Stimulated activated CD4-positive, alpha-beta T cell treated with anti-CD3 and anti-CD28 coated beads, Interleukin-4, amount 100 ng/mL, for 24 hours (primary cell): ENCODE results near the gene RHOBTB3.
"Not testable (repeated sequence)": the region's sequence is repeated elsewhere in the genome, so short reads cannot be mapped to it uniquely, and the experiment has no call there.

Source experiments
- DNase-seq: peaks from one replicate; pipeline ENCODE4 v3.0.0-alpha.2; 2020

RHOBTB3 gene

GRCh38 chr5:95730730-95731570 is at the start of gene RHOBTB3:
TSS of gene RHOBTB3 (plus strand) at chr5:95731336. CDS start at chr5:95731683, 347 bp downstream.
- DNase-seq, result peak; percentile 22

- no peak for DNase-seq
These were observed 48.2 kb upstream of the RHOBTB3 start, which contains the start of gene SPATA9 for GRCh38 chr5:95682891-95683290. TSS of gene SPATA9 (minus strand) at chr5:95682991. CDS start at chr5:95682854, 137 bp downstream.

- no peak for DNase-seq
These were observed 46.8 kb upstream of the RHOBTB3 start for GRCh38 chr5:95684361-95684760.

- DNase-seq, result no peak
These were observed 44.5 kb upstream of the RHOBTB3 start for GRCh38 chr5:95686651-95687050.

GRCh38 chr5:95689680-95690079 is 41.5 kb upstream of the RHOBTB3 start:
- DNase-seq, result no peak

GRCh38 chr5:95690333-95690732 is 40.8 kb upstream of the RHOBTB3 start:
- no peak for DNase-seq

- DNase-seq, result no peak
These were observed 33.1 kb upstream of the RHOBTB3 start for GRCh38 chr5:95697781-95698681.

- no peak for DNase-seq
These were observed 31.8 kb upstream of the RHOBTB3 start for GRCh38 chr5:95699337-95699736.

- DNase-seq, result no peak
These were observed 30.1 kb upstream of the RHOBTB3 start for GRCh38 chr5:95701074-95701473.

- DNase-seq, result no peak
These were observed 27.0 kb upstream of the RHOBTB3 start for GRCh38 chr5:95704150-95704549.

GRCh38 chr5:95706196-95706595 is 24.9 kb upstream of the RHOBTB3 start:
- DNase-seq, result not testable (repeated sequence)

- no peak for DNase-seq
These were observed 24.1 kb upstream of the RHOBTB3 start for GRCh38 chr5:95707055-95707454.

GRCh38 chr5:95707534-95708188 is 23.5 kb upstream of the RHOBTB3 start:
- not testable (repeated sequence) for DNase-seq

- no peak for DNase-seq
These were observed 22.3 kb upstream of the RHOBTB3 start for GRCh38 chr5:95708876-95709275.

- no peak for DNase-seq
These were observed 21.0 kb upstream of the RHOBTB3 start for GRCh38 chr5:95709967-95710650.

- DNase-seq, result not testable (repeated sequence)
These were observed 20.3 kb upstream of the RHOBTB3 start for GRCh38 chr5:95710651-95711500.

GRCh38 chr5:95711501-95712346 is 19.4 kb upstream of the RHOBTB3 start:
- DNase-seq, result no peak

GRCh38 chr5:95712347-95712958 is 18.7 kb upstream of the RHOBTB3 start:
- peak; percentile 62 for DNase-seq

GRCh38 chr5:95713246-95713645 is 17.9 kb upstream of the RHOBTB3 start:
- not testable (repeated sequence) for DNase-seq
